Activated CD4-positive, alpha-beta T cell treated with anti-CD3 and anti-CD28 coated beads for 1 hour (primary cell): ENCODE measurements around the gene GBP1.
"Not testable (repeated sequence)": the region's sequence is repeated elsewhere in the genome, so short reads cannot be mapped to it uniquely, and the experiment has no call there.

Experiments used
- DNase-seq: peaks from one replicate; pipeline ENCODE4 v3.0.0-alpha.2; 2020

Gene GBP1, protein sequence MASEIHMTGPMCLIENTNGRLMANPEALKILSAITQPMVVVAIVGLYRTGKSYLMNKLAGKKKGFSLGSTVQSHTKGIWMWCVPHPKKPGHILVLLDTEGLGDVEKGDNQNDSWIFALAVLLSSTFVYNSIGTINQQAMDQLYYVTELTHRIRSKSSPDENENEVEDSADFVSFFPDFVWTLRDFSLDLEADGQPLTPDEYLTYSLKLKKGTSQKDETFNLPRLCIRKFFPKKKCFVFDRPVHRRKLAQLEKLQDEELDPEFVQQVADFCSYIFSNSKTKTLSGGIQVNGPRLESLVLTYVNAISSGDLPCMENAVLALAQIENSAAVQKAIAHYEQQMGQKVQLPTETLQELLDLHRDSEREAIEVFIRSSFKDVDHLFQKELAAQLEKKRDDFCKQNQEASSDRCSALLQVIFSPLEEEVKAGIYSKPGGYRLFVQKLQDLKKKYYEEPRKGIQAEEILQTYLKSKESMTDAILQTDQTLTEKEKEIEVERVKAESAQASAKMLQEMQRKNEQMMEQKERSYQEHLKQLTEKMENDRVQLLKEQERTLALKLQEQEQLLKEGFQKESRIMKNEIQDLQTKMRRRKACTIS

DNA sequence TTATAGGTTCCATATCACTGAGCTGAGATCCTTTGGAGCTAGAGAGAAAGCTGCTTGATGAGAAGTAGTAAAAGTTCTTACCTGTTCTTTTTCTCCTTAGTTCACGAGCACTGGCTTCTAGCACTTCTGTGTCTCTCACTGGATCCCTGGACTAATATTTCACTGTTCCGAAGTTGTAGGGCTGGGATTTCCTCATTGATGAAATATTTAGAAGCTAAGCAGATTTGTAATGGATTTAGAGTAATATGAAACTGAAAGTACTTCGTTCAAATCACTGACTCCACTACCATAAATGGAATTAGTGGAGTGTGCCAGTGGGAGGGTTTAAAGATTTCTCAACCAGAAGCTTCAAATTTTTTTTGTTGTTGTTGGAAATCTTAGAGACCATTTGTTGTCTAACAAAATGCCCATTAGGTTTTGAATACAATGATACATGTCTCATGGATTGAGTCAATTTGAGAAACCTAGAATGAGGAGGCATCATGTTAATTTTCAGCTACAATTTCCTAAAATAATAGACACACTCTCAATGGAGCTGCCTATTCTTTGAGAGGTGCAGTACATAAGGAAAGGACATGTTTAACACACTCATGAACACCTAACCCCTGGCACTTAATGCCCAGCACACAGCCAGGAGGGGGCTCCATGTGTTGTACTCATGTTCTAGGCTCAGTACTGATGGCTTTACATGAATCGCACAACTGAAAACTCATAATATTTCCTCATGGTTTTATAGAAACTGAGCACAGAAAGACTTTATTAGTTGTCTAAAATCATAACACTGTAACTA lies at the start of gene GBP1:
TSS of gene GBP1 (minus strand) at position 130 of the 790 bp plus-strand sequence. CDS start 1,974 bp downstream, outside the sequence.
- DNase-seq: no peak

DNA sequence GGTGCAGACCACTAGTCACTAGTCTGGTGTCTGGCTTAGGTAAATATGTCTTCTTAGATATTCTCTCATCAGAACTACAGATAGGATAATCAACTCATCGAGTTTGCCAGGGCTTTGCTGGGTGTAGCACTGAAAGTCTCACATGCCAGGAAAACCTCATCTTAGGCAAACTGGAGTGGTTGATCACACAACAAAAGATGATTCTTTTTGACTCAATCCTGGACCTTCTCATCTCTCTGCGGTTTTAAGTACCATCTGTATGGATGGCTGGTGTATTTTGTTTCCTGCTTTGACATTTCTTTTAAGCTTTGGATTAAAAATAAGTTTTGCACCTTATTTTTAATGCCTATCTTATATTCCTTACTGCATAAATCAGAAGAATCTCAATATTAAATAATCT lies 49.7 kb upstream of the GBP1 start:
- no peak for DNase-seq

DNA sequence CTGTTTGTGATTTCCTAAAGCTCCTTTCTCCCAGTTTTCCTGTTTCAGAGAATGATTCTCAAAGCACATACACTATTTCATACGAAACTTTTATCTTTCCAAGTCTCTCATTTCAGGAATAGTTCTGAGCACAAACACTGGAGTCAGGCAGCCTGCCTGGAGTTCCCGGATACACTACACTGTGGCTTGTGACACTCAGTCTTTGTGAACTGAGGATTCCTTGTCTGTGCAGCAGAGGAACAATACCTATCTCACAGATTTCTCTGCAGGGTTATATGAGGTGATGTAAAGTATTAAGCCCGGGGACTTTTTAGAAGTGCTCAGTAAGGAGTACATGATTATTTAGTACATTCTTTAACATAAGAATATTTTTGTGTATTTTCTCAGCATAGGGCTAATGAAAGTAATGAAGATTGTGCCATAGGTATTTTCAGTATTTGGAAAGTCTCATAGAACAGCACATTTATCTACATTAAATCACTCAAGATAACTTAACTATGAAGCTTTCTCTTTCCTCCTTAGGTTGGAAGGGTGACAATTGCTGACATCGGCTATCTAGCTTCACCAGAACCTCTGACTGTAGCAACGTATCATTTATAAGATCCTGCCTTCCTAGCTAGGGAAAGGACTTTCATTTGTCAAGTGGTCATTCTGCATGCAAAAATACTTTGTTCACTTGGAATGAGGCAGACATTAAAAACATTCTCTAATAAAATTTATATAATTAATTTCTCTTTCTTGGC lies 48.0 kb upstream of the GBP1 start:
- no peak for DNase-seq

GRCh38 chr1:89104687-89105086 lies 39.7 kb upstream of the GBP1 start:
- DNase-seq: no peak

DNA sequence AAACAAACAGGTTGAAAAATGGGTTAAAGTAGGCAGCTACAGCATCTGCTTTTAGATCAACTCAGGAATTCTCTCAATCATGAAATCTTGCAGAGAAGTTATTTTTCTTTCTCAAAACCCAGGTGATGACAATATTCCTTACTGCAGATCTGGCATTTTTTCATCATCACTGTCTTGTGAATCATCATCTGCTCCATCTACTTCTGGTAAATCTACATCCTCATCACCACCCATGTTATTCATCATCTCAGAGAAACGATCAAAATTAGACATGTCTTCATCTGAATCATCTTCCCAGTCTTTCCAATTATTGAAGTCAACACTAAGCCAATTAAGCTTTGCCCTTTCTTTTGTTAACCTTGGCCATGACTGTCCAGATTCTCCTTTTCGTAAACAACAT lies 39.1 kb upstream of the GBP1 start:
- DNase-seq: no peak

DNA sequence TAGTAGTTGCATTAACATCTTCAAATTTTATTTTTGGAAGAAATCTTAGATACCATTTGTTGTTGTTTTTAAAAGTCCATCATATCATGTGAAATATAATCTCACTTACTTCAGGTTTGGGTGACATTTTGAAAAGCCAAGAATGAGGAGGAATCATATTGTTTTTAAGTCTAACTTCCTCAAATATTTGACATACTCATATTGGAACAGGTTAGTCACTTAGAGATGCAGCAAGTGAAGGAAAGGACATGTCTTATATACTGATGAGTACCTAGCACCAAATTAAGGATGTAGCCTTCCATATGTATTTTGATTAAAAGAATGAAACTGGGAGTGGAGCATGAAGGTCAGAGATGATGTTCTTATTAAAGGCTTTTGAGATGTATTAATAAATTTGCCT lies 37.0 kb upstream of the GBP1 start:
- DNase-seq: no peak

DNA sequence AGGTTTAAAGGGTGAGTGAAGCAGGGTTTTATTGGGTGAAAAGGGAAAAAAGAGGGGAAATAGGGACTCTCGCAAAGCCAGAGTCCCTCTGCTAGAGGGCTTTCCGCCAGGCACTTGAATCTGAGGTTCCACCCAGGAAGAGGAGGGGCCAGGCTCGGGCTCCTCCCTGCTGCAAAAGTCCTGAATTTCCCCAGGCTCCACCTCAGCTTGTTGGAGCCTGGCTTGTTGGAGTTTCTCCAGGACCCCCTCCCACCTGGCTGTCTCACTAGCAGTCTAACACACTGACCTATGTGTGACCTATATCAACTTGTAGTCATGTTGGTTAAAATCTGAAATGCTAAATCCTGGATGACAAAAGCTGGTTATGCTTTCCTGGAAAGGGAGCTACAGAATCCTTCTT lies 35.4 kb upstream of the GBP1 start:
- DNase-seq: no peak

- DNase-seq: no peak
Observed at GRCh38 chr1:89098857-89099256, 33.8 kb upstream of the GBP1 start.

GRCh38 chr1:89095737-89096136 lies 30.7 kb upstream of the GBP1 start:
- no peak for DNase-seq

- DNase-seq: no peak
Observed at GRCh38 chr1:89089962-89090361, 25.0 kb upstream of the GBP1 start.

DNA sequence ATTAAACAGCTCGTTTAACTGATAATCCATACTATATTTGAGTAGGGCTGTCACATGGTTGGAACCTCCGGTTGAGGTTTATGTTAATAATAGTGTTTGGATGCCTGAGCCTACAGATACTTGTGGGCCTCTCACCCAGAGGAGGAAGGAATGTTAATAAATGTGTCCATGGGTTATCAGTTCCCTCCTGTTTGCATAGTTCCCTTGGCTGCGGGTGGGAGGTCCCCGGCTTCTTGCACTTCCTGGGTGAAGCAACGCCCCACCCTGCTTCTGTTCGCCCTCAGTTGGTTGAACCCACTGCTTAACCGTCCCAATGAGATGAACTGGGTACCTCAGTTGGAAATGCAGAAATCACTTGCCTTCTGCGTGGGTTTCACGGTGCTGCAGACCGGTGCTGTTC lies 23.6 kb upstream of the GBP1 start:
- no peak for DNase-seq

DNA sequence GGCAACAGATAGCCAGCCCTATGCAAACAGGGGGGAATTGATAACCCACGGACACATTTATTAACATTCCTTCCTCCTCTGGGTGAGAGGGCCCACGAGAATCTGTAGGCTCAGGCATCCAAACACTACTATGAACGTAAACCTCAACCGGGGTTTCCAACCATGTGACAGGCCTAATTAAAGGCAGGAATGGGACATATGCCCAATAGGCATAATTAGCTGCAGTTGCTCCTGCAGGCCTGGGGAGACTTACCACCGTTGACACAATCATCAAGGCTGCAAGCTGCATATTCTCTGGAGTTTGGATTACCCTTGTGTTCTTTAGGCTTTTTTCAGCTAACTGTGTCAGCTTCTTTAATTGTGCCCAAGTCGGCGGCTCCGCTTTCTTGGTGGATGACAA lies 22.2 kb upstream of the GBP1 start:
- DNase-seq: no peak

DNA sequence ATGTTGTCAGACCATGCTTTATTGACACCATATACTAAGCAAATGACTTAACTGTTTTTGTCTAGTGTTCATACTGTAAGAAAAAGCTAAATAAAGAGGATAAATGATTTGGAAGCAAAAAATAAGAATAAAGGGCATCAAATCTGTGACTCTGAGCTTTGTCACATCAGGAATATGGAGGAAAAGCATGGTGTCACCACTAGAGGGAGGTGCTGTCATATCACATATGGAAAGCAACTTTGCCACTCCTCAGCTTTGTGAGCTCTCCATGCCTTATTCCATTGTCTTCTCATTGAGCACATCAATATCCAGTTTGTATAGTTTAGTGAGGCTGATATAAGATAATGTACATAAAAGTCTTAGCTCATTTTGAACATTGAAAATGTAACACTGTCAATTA lies 20.8 kb upstream of the GBP1 start:
- no peak for DNase-seq

DNA sequence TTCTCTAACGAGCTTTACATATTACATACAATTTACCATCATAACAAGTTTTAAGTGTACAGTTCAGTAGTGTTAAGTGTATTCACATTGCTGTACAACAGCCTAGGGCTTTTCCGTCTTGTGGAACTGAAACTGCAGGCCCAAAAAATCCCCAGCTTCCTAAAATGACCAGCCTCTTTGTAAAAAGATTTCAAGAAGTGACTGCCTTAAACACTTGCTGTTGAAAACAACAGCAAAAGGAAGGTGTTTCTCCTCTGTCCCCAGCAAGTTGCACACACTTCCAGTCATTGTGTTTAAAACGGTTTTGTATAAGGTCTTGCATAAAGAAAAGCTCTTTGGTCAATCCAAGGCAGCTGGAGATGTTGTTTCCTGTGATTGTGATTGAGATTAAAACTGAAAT lies 16.0 kb upstream of the GBP1 start:
- no peak for DNase-seq

DNA sequence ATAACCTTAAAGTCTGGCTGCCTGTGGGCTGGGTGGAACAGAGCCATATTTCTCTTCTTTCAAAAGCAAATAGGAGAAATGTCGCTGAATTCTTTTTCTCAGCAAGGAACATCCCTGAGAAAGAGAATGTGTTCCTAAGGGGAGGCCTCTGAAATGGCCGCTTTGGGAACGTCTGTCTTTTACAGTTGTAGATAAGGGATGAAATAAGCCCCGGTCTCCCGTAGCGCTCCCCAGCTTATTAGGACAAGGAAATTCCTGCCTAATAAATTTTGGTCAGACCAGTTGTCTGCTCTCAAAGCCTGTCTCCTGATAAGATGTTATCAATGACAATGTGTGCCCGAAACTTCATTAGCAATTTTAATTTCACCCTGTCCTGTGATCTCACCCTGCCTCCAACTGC lies 15.1 kb upstream of the GBP1 start:
- DNase-seq: not testable (repeated sequence)

DNA sequence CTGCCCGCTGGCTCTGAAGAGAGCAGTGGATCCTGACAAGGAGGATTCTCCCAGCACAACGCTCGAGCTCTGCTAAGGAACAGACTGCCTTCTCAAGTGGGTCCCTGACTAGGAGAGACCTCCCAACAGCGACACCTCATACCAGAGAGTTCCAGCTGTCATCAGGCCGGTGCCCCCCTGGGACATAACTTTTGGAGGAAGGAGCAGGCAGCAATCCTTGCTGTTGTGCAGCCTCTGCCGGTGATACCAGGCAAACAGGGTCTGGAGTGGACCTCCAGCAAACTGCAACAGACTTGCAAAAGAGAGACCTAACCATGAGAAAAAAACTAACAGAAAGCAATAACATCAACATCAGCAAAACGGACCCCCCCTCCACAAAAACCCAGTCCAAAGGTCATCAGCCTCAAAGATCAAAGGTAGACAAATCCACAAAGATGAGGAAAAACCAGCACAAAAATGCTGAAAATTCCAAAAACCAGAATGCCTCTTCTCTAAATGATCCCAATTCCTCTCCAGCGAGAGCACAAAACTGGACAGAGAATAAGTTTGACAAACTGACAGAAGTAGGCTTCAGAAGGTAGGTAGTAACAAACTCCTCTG lies 7.6 kb upstream of the GBP1 start:
- not testable (repeated sequence) for DNase-seq

DNA sequence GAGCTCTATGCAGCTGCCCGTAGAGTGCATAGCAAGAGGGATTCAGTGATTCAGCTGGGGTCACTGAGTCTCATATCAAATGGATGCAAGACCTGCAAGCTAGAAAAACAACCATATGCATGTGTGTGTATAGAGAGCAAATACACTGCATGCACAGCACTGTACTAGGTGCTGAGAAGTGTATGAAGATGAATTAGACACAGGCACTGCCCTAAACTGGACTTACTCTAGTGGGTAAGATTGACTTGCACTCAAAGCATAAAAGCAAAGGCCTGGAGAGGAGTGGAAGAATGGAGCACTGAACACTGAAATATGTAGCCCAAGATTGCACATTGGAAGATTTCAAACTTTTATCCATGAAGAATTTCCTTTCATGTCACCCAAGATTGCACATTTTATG lies 5.5 kb upstream of the GBP1 start:
- DNase-seq: no peak

DNA sequence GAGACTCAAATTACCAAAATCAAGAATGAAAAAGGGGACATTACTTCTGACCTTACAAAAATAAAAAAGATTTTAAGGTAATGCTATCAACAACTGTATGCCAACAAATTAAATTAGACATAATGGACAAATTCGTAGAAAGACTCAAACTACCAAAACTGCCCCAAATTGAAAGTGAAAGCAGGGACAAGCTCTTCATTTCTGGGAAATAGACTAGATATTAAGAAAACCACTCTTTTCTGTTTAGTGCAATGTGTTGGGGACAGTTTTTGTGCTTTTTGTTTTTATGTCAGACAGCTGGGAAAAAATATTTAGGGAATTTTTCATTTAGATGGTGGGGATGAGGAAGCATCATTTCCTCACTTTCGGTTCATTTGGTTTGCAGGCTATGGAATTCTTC lies 4.9 kb upstream of the GBP1 start:
- no peak for DNase-seq

DNA sequence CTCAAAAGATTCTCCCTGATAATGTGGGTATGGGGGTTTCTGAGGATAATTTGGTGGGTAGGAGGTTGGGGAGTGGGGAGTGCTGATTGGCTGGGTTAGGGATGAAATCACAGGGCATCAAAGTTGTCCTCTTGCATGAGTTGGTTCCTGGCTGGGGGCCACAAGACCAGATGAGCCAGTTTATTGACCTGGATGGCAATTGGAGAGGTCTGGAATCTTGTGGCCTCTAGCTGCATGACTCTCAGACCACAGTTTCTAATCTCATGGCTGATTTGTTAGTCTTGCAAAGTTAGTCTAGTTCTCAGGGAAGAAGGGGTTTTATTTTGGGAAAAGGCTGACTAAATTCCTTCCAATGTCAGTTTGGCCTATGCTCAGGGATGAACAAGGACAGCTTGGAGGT lies 3.3 kb upstream of the GBP1 start:
- no peak for DNase-seq

GRCh38 chr1:89064632-89065031 lies 376 bp downstream of the GBP1 start:
- DNase-seq: no peak

DNA sequence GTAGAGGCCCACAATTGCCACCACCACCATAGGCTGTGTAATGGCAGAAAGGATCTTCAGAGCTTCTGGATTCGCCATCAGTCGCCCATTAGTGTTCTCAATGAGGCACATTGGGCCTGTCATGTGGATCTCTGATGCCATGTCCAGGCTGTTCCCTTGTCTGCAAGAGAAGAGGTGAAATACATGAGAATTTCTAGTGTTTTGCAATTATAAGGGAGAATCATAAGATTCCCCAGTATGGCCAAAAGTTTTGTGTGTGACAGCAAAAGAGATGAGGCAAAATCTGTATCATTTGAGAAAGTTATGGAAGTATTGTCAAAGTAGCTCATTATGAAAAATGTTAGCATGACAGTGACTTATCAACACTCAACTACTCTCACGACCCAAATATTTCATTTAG lies 1.9 kb downstream of the GBP1 start:
- DNase-seq: no peak

DNA sequence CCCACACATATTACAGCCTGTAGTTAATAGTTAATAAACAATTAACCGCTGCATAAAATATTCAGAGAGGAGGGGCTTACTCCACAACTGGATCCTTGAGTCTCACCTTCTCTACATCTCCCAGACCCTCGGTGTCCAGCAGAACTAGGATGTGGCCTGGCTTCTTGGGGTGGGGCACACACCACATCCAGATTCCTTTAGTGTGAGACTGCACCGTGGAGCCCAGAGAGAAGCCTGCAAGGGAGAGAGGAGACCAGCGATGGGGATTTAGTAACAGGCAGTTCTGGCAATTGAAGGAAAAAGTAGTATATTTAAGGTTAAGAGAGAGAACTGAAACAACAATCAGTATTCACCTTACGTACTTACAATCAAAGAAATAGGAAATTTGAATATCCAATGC lies 4.9 kb downstream of the GBP1 start:
- DNase-seq: no peak

- no peak for DNase-seq
Observed at GRCh38 chr1:89051955-89052312, 13.1 kb downstream of the GBP1 start.
